Measurements from ENCODE around the gene ELN. TPM values are rescaled to one million over a fixed set of nuclear protein-coding genes. Genes with fewer than 3 reads are reported as not detected.

Gene ELN
- 5.9 and 385 TPM in 2 replicates for total RNA-seq (ENCODE audit: low replicate concordance)

DNA sequence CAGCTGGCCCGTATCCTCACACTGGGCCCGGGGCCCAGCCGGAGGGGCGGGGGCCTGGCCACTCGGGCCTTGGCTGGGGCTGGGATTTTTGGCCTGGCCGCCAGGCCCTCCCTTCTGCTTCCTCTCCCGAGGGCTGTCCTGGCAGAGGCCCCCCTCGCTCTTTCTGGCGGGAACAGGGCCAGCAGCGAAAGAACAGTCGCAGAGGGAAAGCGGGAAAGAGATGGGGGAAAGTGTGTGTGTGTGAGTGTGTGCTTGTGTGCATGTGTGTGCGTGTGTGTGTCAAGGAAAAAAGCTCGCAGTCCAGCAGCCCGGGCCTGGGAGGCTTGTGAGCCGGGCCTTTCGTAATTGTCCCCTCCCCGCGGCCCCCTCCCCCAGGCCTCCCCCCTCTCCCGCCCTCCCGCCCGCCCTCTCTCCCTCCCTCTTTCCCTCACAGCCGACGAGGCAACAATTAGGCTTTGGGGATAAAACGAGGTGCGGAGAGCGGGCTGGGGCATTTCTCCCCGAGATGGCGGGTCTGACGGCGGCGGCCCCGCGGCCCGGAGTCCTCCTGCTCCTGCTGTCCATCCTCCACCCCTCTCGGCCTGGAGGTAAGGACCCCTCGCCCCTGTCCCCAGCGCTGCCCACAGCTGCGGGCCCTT, at the start of gene ELN:
TSS of gene ELN (plus strand) at position 491 of the 638 bp plus-strand sequence. CDS start at position 506, 15 bp downstream.

DNA sequence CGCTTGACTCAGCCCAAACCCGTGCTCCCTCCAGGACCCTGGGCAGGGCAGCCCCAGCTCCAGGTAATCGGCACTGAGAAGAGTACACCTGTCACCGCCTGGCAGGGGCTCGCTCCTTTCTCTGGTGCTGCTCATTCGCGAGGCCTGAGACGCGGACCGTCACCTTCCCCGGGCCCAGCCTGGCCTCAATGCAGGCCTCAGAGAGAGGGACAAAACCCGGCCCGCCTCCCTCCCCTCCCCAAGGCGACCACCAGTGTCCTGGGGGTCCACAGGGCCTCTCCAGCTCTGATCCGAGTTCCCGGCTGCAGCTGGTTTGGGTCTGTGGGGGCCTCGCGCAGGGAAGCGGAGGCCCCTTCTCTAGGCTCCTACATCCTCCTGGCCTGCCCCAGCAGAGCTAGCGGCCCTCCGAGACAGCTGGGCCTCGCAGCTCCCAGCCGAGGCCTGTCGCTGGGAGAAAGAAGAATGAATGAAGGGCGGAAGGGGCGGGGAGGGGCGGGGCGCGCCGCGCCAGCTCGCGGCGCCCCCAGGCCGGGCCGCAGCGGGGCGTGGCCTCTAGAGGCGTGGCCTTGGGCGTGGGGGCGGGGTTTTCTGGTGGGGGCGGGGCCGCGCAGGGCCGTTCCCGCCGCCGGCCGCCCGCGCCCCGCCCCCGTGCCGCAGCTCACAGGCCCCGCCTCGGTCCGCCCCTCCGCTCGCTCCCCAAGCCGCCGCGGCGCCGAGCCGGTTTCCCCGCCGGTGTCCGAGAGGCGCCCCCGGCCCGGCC, 55.3 kb downstream of the ELN start, which contains the start of gene LIMK1:
TSS of gene LIMK1 (plus strand) at position 688 of the 760 bp plus-strand sequence. CDS start 187 bp downstream, outside the sequence.

Other genes starting within 250 kb of the ELN start
- 0.23 TPM in 2 replicates for gene CLDN4, start 197.2 kb upstream of the ELN start, total RNA-seq (ENCODE audit: low replicate concordance)
- 1.1 and 5.7 TPM in 2 replicates for gene METTL27, start 185.7 kb upstream of the ELN start, total RNA-seq (ENCODE audit: low replicate concordance)
- gene TMEM270, start 167.0 kb upstream of the ELN start, total RNA-seq (ENCODE audit: low replicate concordance): not detected in 2 replicates
- 33.9 and 36.4 TPM in 2 replicates for gene LIMK1, start 55.6 kb downstream of the ELN start, total RNA-seq (ENCODE audit: low replicate concordance)
- 406 and 508 TPM in 2 replicates for gene EIF4H, start 146.2 kb downstream of the ELN start, total RNA-seq (ENCODE audit: low replicate concordance)
- gene LAT2, start 181.8 kb downstream of the ELN start, total RNA-seq (ENCODE audit: low replicate concordance): 0.23 and 0.47 TPM in 2 replicates
- gene RFC2, start 226.2 kb downstream of the ELN start, total RNA-seq (ENCODE audit: low replicate concordance): 13.3 and 18.2 TPM in 2 replicates

Measured in smooth muscle cell of the coronary artery (primary cell).